Coronary artery (tissue), 2 donors: ENCODE measurements around the gene TSC22D4.

ENCODE experiments used
- DNase-seq: peaks from one replicate; pipeline ENCODE4 v3.0.0-alpha.2; 2017; ENCODE audit warnings: low spot score
- H3K27ac ChIP-seq, 2 donors: fragments of 200-600 bp; sonication (generic); one replicate each; pipeline ENCODE4 v1.5.1; 2016 to 2019
- H3K4me3 ChIP-seq: fragments of 200-600 bp; sonication (generic); 2 replicates; pipeline ENCODE4 v1.5.1; 2016; ENCODE audit warnings: mild to moderate bottlenecking, moderate library complexity
- TF ChIP-seq, protein P1 (sequence below): fragments of 200-600 bp; sonication (generic); IDR thresholded peaks from one replicate; pipeline ENCODE4 v1.5.1; 2019; ENCODE audit warnings: antibody characterized with exemption

TSC22D4 gene

DNA sequence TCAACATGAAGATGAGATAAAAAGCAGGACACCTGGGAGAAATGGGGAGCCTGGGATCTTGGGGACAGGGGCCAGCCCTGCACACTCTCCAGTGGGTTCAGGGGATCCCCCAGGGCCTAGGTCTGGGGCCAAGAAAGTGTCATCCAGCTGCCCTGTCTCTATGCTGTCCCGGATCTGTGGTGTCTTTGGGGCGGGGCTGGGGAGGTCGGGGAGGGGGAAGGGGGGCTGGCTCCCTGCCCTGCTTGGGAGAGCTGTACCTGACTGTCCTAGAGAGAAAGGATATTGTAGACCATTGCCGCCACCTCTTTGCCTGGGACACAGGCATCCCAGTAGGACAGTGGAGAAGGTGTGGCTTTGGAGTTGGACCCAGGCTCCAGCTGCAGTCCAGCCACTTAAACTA lies 8.0 kb downstream of the TSC22D4 start:
- TF ChIP-seq, protein P1, sequence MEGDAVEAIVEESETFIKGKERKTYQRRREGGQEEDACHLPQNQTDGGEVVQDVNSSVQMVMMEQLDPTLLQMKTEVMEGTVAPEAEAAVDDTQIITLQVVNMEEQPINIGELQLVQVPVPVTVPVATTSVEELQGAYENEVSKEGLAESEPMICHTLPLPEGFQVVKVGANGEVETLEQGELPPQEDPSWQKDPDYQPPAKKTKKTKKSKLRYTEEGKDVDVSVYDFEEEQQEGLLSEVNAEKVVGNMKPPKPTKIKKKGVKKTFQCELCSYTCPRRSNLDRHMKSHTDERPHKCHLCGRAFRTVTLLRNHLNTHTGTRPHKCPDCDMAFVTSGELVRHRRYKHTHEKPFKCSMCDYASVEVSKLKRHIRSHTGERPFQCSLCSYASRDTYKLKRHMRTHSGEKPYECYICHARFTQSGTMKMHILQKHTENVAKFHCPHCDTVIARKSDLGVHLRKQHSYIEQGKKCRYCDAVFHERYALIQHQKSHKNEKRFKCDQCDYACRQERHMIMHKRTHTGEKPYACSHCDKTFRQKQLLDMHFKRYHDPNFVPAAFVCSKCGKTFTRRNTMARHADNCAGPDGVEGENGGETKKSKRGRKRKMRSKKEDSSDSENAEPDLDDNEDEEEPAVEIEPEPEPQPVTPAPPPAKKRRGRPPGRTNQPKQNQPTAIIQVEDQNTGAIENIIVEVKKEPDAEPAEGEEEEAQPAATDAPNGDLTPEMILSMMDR = no peak
- DNase-seq = no peak
- H3K4me3 ChIP-seq = no peak overlapping the region
- peak overlapping the region in 1 of 2 donors; percentile 2 for H3K27ac ChIP-seq

GRCh38 chr7:100469227-100470044 lies 9.6 kb downstream of the TSC22D4 start:
- TF ChIP-seq, protein P1 = peak; percentile 89
- DNase-seq = peak; percentile 83
- peak overlapping the region in 1 of 2 donors; percentile 47 for H3K27ac ChIP-seq
- H3K4me3 ChIP-seq = no peak overlapping the region

- DNase-seq = peak; percentile 74
- no peak overlapping the region for H3K4me3 ChIP-seq
- TF ChIP-seq, protein P1 = no peak
- peak overlapping the region in 1 of 2 donors; percentile 56 for H3K27ac ChIP-seq
Measured at GRCh38 chr7:100467638-100468373, 11.2 kb downstream of the TSC22D4 start.

GRCh38 chr7:100466653-100467605 lies 12.1 kb downstream of the TSC22D4 start:
- Histone ChIP-seq H3K4me3 (peak overlapping the region; percentile 38), H3K27ac (peak overlapping the region in 1 of 2 donors; percentile 56)
- TF ChIP-seq, protein P1 = no peak
- DNase-seq = peak; percentile 72

- DNase-seq = peak; percentile 84
- Histone ChIP-seq H3K4me3 (peak overlapping the region; percentile 44), H3K27ac (peak overlapping the region; percentile 47 to 73)
- TF ChIP-seq, protein P1 = peak; percentile 68
Measured at GRCh38 chr7:100465702-100466311, 13.2 kb downstream of the TSC22D4 start.

- DNase-seq = no peak
- Histone ChIP-seq H3K4me3 (no peak overlapping the region), H3K27ac (no peak overlapping the region)
- TF ChIP-seq, protein P1 = no peak
Measured at GRCh38 chr7:100465299-100465698, 13.7 kb downstream of the TSC22D4 start.
